HuH-7.5 (cell line): ENCODE measurements around the gene PTPN23.

Experiments used
- DNase-seq: peaks from one replicate; pipeline ENCODE4 v3.0.0; 2011; ENCODE audit warnings: low spot score

The PTPN23 gene

DNA sequence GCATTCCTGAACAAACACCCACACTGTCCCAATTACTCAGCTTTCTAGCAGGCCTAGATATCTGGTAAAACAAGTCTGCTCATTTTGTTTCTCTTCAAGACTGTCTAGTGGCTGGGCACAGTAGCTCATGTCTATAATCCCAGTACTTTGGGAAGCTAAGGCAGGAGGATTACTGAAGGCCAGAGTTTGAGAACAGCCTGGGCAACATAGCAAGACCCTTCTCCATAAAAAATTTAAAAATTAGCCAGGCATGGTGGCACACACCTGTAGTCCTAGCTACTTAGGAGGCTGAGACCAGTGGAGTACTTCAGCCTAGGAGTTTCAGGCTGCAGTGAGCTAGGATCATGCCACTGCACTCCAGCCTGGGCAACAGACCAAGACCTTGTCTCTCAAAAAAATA, 6.2 kb upstream of the PTPN23 start:
- DNase-seq, result no peak

DNA sequence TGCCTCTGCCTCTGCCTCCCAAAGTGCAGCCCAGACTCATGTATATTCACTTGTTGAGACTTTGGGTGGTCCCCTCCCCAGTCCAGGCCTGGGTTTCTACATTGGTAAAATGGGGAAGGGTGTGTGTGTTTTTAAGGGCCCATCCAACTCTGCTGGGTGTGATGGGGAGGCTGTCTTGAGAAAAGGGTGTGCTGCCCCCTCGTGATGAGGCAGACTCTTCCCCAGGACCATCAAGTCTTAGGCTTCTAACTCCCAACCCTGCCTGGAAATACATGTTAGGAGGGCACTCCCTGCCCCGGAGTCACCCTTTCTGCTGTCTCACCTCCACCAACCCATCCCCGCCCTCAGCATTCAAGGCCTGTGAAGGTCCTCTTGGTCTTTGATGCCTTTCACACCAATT, 4.4 kb upstream of the PTPN23 start:
- no peak for DNase-seq

DNA sequence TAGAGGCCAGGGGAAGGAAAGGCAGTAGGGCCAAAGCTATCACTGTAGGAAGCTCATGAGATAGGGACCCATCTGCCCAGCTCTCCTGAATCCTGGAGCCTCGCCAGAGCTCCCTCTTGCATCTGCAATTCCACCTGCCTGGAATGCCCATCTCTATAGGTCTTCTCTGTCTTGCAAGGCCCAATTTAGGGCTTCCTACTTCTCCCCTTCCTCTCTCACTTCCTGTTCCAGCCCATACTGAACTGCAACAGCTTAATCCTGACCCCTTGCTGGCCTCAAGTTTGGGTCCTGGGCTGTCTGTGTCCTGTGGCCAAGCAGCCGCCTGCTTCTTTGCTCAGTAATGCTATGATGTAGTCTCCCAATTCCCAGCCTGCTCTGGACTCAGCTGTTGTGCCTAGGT, 3.6 kb upstream of the PTPN23 start:
- DNase-seq, result no peak

DNA sequence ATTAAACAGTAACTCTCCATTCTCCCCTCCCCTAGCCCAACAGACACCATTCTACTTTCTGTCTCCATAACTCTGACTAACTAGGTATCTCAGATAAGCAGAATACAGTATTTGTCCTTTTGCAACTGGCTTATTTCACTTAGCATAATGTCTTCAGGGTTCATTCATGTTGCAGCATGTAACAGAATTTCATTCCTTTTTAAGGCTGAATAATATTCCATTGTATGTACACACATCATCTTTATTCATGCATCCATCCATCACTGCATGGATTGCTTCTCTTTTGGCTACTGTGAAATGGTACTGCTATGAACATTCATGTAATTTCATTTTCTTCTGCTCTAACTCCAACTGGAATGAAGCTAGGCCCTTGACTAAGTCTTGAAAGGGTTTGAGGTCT, 2.0 kb upstream of the PTPN23 start:
- no peak for DNase-seq

DNA sequence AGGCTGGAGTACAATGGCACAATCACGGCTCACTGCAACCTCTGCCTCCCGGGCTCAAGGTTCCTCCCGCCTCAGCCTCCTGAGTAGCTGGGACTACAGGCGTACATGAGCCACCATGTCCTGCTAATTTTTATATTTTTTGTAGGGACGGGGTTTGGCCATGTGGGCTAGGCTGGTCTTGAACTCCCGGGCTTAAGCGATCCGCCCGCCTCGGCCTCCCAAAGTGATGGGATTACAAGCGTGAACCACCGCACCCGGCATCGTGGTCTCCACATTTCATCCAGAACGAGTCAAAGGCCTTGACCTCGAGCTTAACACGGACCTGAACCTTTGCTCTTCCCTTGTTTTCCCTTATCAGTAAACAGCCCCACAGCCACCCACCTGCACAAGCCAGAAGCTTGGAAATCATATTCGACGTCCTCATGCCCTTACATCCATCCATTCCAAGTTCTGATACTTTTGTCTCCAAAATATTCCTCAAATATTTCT, 1.4 kb upstream of the PTPN23 start:
- DNase-seq, result peak; percentile 39

DNA sequence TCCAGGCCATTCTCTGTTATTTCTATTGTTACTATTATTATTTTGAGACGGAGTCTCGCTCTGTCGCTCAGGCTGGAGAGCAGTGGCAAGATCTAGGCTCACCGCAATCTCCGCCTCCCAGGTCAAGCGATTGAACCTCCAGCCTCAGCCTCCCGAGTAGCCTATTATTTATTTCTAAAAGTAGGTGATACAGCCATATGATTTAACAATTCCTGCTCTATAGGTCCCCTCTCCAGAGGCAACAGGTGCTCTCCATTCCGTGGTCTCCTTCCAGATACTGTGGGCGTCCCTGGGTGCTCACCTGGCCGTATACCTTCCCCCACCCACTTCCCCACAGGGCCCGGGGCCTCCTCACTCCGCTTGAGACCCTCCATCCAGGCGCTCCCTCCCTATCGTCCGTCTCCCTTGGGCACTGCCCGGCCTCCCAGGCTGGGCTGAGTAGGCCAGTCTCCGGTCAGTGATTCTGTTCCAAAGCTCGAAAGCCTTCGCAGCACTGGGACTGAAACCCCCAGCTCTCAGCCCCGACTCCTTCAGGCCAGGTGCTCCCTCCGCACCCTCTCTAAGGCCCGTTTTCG, 708 bp upstream of the PTPN23 start:
- no peak for DNase-seq

DNA sequence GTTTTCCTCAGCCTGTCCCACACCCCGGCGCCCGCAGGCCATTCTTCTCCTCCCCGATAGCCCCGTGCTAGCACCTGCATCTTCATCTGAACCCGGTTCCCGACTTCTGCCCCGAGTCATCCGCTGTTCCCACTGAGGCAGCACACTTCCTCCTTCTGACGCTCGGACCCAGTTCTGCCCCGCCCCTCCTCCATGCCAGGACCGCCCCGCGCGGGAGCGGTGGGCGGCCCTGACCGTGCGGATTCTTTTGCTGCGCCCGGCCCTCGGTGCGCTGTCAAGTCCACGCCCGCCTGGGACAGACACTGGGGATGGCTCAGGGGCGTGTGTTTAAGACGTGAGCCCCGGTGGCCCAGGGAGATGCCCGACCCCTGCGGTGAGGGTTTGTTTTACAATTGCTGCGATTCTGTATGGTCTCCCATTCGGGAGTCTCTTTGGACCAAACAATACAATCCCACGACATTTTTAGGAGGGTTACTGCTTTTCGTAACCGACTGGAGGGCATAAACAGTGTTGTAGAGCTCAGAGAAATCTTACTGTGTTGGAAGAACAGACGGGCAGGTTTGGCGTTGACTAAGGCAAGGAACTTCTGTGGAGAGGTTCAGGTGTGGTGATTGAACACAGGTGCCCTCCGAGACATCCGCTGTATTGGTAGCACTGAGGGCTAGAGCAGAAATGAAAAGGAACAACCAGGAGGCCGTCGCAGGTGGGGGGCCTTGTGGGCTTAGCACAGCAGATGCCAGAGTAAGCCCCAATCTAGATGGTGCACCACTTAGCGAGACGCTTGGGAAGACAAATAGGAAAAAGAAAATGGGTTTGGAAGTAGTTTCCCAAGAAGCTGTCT, 716 bp downstream of the PTPN23 start:
- peak; percentile 79 for DNase-seq

DNA sequence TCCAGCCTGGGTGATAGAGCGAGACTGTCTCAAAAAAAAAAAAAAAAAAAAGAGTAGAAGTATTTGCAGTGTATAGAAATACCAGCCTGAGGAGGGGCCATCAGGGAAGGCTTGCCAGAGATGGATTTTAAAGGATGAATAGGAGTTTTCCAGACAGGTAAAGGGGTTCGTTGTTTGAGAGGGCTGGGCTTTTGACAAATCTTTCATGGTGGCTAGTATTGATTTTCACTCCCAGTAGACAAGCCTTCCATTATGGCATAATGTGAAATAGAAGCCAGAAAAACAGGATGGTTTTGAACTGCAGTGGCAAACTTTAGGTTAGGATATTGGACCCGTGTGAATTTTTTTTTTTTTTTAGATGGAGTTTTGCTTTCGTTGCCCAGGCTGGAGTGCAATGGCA, 3.6 kb downstream of the PTPN23 start:
- no peak for DNase-seq

DNA sequence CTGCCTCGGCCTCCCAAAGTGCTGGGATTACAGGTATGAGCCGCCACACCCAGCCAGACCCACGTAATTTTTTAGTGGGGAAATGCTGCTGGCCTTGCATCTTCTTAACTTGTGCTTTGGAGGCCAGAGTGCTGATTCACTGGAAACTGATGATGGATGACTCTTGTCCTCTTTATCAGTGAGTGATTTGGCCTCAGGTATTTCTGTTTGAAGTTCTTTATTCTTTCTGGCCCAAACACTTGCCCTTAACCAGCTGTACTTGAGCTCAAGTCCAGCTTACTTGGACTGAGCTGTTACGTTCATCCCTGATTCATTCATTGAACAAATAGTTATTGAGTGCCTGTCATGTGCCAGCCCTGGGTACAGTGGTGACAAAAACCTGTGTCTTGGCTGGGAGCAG, 4.2 kb downstream of the PTPN23 start:
- DNase-seq, result no peak

DNA sequence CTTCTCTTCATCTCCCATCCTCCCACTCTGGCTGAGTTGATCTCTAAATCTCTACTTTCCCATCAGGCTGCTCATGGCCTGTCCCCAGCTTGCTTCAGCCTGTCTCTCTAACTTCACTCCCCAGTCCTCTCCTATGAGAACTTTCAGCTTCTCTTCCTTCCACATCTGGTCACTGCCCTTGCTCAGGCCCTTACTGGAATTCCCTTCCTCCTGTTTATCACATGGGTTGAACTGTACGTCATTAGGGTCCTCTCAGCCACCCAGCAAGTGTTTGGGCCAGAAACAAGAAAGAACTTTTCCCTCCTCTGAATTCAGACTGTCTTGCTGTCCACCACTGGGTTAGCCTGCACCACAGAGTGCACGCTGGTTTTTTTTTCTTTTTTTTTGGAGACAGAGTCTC, 5.0 kb downstream of the PTPN23 start:
- DNase-seq, result no peak

DNA sequence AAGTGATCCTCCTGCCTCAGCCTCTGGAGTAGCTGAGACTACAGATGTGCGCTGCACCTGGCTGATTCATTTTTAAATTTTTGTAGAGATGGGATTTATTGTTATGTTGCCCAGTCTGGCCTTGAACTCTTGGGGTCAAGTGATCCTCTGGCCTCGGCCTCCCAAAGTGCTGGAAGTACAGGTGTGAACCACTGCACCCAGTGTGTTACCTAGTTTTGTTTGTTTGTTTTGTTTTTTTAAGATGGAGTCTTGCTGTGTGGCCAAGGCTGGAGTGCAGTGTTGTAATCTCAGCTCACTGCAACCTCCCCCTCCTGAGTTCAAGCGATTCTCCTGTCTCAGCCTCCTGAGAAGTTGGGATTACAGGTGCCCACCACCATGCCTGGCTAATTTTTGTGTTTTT, 12.1 kb downstream of the PTPN23 start:
- no peak for DNase-seq

DNA sequence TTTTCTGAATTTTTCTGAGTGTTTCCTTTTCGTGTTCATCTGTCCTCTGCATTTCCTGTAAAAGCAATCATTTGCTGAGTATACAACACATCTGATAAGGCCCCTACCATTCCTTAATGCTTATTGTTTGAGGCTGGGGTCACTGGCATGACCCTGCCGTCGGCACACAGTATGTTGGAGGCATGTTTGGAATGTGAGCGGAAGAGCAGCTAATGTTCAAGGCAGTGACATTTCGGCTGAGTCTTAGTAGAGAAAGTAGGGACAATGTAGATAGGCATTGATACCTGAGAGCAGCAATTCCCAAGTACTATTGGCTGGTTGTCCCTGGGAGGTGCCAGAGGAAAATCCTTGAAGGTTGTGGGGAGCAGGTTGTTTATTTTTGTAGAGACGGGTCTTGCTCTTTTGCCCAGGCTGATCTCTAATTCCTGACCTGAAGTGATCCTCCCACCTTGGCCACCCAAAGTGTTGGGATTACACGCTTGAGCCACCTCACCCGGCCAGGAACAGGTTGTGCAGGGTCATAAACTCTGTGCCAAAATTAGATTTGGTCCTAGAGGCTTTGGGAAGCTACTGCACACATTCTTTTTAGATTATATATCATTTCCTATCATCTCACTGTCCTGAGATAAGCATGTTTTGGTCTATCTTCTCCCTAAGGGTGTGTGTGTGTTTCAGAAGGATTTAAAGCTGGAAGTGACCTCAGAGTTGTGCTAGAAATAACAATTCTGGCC, 13.5 kb downstream of the PTPN23 start:
- DNase-seq, result peak; percentile 38

DNA sequence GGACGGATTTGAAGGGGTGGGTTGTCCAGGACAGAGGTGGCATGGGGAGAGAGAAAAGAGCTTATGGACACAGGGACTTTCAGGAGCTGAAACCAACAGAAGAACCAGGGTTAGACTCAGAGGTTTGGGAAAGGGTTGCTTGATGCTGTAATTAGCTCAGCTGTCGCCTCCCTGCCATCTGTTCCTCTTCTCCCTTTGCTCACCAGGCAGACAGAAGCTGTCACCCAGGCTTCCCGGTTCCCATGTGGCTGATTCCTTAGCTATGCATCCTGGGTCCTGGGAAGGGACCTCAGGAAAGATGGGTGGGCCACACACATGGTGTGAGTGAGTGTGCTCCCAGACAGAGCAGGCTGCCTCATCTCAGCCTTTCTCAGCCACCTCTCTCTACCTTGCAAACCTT, 14.1 kb downstream of the PTPN23 start:
- DNase-seq, result no peak

DNA sequence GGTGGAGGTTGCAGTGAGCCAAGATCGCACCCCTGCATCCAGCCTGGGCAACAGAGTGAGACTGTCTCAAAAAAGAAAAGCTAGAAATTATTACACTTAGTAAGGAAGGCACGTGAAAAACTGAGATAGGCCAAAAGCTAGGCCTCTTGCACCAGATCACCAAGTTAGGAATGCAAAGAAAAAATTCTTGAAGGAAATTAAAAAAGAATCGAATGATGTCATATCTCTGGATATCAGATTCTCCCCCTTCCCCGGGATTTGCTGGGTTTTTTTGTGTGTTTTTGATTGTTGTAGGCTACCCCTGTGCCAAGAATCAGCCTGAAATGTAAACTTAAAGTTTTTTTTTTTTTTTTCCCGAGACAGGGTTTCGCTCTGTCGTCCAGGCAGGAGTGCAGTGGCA, 17.4 kb downstream of the PTPN23 start:
- DNase-seq, result no peak

DNA sequence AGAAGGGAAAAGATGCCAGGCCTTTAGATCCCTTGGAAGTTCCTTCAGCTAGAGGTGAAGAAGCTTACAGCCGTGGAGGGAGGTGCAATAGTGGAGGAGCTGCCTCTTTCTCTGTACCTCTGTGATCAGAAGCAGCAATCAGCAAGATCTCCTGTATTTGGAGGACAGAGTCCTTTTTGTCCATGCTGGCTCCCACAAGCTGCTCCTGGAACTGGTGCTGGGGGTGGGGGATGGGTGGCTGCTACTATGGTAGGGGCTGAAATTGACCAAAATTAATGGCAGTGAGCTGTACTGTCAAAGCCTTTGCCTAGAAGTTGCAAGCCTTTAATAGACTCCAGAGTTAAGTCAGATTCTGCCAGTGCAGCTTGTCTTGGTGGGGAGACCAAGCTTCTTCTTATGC, 18.2 kb downstream of the PTPN23 start:
- no peak for DNase-seq

DNA sequence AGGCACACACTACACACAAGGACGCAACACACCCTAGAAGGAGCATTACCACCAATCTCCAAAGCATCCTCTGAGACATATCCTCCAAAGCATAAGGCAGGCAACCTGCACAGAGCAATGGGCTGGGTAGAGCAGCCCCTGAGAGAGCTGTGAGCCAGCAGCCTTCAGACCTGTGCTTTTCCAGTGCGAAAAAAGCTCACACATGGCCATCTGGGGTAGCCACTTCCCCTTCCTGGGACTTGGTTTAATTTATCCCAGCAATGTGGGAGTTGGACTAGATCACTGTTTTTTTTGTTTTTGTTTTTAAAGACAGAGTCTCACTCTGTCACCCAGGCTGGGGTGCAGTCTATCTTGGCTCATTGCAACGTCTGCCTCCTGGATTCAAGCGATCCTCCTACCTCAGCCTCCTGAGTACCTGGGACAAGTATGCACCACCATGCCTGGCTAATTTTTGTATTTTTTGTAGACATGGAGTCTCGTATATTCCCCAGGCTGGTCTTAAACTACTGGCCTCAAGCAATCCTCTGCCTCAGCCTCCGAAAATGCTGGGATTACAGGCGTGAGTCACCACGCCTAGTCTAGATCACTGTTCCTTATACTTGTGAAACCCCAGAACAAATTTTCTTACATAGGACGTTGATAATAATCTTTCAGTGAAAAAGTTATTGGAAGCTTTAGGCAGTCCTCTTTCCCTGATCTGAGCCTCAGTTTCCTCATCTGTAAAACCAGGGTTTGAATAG, 18.9 kb downstream of the PTPN23 start:
- no peak for DNase-seq

DNA sequence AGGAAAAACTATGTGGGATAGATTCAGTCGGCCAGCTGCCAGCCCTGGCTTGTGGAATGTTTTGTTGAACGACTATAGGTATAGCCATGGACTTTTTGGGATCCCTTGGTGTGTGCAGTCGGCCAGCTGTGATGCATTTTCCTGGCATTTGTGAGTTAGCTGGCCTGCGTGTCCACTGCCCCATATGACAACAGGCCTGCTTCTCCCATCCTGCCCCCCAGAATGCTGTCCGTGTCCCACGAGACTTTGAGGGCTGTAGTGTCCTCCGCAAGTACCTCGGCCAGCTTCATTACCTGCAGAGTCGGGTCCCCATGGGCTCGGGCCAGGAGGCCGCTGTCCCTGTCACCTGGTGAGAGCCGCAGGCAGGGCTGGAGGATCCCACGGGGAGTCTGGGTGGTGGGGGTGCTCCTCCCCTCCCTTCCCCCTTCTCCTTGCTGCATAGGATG, 23.6 kb downstream of the PTPN23 start:
- DNase-seq, result no peak

DNA sequence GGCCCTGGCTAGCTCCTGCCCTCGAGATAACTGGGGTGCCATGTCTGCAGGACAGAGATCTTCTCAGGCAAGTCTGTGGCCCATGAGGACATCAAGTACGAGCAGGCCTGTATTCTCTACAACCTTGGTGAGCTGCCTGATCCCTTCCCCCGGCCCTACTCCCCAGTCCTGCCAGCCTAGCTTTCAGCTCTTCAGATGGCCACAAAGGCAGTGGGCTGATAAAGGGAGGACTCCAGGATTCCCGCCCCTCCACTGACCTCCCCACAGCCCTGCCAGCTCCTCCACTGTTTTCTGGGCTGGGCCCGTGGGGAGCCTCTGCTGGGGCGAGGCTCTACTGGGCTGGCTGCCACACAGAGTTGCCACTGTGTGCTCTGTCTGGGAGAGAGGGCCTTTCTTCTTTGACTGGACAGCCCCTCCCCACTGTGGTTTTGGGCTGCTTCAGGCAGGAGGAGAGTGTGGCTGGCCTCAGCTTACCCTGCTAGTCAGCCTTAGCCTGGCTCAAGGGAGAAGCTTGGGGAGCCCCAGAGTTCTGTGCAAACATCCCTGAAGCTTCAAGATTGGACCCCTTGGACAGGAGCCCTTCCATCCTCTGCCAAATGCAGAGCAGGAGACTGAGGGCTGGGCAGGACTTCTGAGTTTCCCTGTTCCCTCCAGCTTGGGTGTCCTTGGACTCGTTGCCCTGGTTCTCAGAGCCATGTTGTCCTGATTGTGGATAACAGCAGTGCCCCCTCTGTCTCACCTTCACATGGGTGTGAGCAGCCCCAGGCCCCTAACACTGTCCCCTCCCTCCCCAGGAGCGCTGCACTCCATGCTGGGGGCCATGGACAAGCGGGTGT, 24.4 kb downstream of the PTPN23 start:
- DNase-seq, result no peak

DNA sequence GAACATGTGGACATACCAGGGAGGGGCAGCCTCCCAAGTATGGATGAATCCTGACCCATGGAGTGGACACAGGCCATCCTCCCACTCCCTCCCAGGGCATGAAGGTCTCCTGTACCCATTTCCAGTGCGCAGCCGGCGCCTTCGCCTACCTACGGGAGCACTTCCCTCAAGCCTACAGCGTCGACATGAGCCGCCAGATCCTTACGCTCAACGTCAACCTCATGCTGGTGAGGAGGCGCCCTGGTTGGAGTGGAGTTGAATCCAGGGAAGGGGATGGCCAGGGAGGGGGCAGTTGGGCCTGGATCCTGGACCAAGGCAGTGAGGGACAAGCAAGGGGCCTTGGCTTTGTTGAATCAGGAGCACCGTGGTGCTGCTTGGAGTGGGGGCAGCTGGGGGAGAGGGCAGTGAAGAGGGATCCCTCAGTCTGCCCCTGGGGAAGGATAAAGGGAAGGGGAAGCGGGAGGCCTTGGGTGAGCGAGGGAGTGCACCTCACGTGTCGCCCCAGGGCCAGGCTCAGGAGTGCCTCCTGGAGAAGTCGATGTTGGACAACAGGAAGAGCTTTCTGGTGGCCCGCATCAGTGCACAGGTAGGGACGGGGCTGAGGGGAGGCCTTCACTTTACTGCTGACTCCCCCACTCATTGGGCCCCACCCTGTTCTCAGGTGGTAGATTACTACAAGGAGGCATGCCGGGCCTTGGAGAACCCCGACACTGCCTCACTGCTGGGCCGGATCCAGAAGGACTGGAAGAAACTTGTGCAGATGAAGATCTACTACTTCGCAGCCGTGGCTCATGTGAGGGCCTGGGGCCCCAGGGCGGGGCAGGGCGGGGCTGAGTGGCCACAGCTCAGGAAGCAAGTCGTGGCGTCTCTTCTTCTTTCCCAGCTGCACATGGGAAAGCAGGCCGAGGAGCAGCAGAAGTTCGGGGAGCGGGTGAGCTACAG, 25.3 kb downstream of the PTPN23 start:
- no peak for DNase-seq

DNA sequence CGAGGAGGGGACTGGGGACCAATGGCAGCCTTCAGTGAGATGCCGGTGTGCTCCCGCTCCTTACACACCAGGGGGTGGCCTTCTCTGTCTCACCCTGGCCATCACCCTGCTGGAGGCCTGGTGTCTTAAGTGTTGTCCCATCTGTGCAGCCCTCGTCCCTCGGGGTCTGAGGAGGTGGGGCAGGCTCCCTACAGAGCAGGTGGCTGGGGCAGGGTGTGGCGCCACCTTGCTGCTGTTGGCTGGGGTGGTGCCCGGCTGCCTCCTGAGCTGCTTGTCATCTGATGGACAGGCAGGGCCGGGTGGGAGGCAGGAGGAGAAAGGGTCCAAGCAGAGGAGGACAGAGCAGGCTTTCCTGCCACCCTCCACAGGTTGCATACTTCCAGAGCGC, 25.9 kb downstream of the PTPN23 start:
- no peak for DNase-seq
